Type B pancreatic cell (in vitro differentiated cells): ENCODE measurements around the gene ST6GALNAC1. TPM values are rescaled to one million over a fixed set of nuclear protein-coding genes. Genes with fewer than 3 reads are reported as not detected.

Experiments
- DNase-seq: peaks from one replicate; pipeline ENCODE4 v3.0.0; 2021; ENCODE audit warnings: mixed read lengths; ENCODE audit not compliant: unreplicated experiment; ENCODE audit errors: extremely low spot score
- H3K27ac Mint-ChIP-seq: 2 replicates; pipeline ENCODE4 v1.8.0; 2021; ENCODE audit warnings: mild to moderate bottlenecking, mixed read lengths
- H3K27me3 Mint-ChIP-seq: 2 replicates; pipeline ENCODE4 v1.8.0; 2021; ENCODE audit warnings: mixed read lengths
- H3K36me3 Mint-ChIP-seq: 2 replicates; pipeline ENCODE4 v1.8.0; 2021; ENCODE audit warnings: mixed read lengths
- H3K4me1 Mint-ChIP-seq: one replicate; pipeline ENCODE4 v1.8.0; 2021; ENCODE audit warnings: mixed read lengths; ENCODE audit not compliant: unreplicated experiment
- H3K4me3 Mint-ChIP-seq: 2 replicates; pipeline ENCODE4 v1.8.0; 2021; ENCODE audit warnings: mild to moderate bottlenecking, mixed read lengths
- H3K9me3 Mint-ChIP-seq: 2 replicates; pipeline ENCODE4 v1.8.0; 2021; ENCODE audit warnings: mixed read lengths
- total RNA-seq: library from RNA; stranded (reverse); gene quantifications from 2 replicates; pipeline ENCODE4 v1.2.1, GENCODE V29; 2021; ENCODE audit warnings: low replicate concordance
- TF ChIP-seq, protein P1 (sequence below): fragments of 200-600 bp; sonication (generic); conservative IDR thresholded peaks from 2 replicates; pipeline ENCODE4 v1.5.0; 2021; ENCODE audit warnings: antibody characterized with exemption, mild to moderate bottlenecking

ST6GALNAC1 gene
- total RNA-seq, 1 donor from 2014 or later: 10.3 TPM

DNA sequence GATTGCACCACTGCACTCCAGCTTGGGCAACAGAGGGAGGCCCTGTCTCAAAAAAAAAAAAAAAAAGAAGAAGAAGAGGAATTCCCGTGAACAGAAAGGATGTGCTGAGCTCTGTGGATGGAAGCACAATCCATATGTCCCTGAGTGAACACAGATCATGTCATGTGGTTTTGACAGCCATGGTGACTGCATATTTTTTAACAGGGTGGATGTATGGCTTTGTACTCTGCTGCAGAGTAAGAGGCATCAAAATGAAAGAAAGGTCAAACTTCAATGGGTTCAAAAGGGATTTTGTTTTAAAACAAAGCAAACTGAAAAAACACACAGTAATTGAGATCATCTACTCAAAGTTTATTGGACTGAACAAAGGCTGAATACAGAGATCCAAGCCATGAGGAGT lies 35.7 kb upstream of the ST6GALNAC1 start:
- peaks cover 4% of the 10 kb centered on the region for H3K36me3 Mint-ChIP-seq
- H3K27me3 Mint-ChIP-seq: no peaks in the 10 kb centered on the region
- no peak for DNase-seq
- peaks cover 20% of the 10 kb centered on the region for H3K4me1 Mint-ChIP-seq
- TF ChIP-seq, protein P1, sequence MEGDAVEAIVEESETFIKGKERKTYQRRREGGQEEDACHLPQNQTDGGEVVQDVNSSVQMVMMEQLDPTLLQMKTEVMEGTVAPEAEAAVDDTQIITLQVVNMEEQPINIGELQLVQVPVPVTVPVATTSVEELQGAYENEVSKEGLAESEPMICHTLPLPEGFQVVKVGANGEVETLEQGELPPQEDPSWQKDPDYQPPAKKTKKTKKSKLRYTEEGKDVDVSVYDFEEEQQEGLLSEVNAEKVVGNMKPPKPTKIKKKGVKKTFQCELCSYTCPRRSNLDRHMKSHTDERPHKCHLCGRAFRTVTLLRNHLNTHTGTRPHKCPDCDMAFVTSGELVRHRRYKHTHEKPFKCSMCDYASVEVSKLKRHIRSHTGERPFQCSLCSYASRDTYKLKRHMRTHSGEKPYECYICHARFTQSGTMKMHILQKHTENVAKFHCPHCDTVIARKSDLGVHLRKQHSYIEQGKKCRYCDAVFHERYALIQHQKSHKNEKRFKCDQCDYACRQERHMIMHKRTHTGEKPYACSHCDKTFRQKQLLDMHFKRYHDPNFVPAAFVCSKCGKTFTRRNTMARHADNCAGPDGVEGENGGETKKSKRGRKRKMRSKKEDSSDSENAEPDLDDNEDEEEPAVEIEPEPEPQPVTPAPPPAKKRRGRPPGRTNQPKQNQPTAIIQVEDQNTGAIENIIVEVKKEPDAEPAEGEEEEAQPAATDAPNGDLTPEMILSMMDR: no peak
- H3K4me3 Mint-ChIP-seq: no peak overlapping the region
- no peaks in the 10 kb centered on the region for H3K9me3 Mint-ChIP-seq
- no peak overlapping the region for H3K27ac Mint-ChIP-seq

DNA sequence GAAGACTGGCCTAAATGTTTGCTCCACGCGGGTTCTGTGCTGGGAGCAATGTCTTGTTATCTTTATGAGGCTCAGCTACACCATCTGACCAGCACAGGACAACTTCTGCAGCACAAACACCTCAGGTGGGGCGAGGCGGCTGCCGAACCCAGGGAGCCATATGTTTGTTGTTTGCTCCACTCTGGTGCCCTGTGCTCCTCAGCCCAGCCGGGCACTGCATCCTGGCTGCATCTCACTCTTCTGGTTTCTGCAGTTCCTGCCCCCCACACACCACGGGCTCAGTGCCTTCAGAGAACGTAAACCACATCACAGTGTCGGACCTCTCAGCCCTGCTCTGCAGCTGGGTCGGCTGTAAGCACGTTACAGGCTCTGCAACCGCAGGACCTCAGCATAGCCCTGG lies 34.8 kb upstream of the ST6GALNAC1 start:
- H3K4me1 Mint-ChIP-seq: peaks cover 25% of the 10 kb centered on the region

DNA sequence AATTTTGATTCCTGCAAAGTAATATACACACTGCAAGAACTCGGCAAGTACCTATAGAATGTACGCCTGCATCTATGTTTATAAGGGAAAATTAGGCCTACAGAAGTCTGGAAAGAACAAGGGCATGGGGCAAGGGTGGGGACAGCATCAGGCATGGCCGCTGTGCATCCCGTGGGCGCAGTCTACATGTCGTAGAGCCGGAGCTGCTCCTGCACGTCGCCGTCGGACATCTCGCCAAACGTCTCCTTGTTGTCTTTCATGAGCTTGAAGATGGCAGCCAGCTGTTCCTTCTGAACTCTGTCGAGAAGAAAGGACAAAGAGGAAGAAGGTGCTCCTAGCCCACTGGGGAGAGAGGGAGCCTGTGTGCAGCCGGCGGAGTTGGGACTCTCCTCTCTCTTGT lies 33.8 kb upstream of the ST6GALNAC1 start:
- Mint-ChIP-seq H3K27me3 (no peaks in the 10 kb centered on the region), H3K4me3 (no peak overlapping the region), H3K9me3 (no peaks in the 10 kb centered on the region), H3K4me1 (peaks cover 31% of the 10 kb centered on the region), H3K36me3 (peaks cover 4% of the 10 kb centered on the region), H3K27ac (no peak overlapping the region)
- no peak for DNase-seq
- TF ChIP-seq, protein P1: no peak

More for the DNA sequence above, 34.8 kb upstream of the ST6GALNAC1 start:
- Mint-ChIP-seq H3K9me3 (no peaks in the 10 kb centered on the region), H3K27ac (no peak overlapping the region), H3K4me3 (no peak overlapping the region), H3K27me3 (no peaks in the 10 kb centered on the region), H3K36me3 (peaks cover 4% of the 10 kb centered on the region)
- no peak for DNase-seq
- TF ChIP-seq, protein P1: no peak

DNA sequence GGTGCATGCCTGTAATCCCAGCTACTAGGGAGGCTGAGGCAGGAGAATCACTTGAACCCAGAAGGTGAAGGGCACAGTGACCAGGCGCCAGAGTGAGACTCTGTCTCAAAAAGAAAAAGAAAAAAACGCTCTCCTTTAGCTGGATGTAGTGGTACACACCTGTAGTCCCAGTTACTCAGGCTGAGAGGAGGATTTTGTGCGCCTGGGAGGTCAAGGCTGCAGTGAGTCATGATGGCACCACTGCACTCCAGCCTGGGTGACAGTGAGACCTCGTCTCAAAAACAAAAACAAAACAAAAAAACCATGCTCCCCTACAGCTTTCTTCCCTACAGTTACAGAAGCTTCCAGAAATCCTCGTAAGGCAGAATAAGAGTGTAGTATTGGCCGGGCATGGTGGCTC lies 33.1 kb upstream of the ST6GALNAC1 start:
- H3K27ac Mint-ChIP-seq: no peak overlapping the region

DNA sequence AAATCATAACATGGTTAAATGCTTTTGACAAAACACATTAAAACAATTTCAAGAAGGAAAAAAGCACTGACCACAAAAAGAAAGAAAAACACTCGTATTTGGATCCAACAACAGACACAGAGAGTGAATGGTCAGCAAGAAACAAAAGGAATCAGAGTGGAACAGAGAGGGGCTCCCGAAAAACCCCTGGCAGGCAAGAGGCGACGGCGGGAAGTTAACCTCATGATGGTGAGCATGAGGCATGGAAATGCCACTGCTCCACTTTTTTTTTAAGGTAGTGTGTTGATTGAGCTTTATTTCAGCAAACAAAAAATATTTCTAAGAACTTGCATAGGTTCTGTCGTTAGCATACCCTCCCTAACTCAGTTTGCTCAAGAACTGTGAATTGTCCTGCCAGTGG lies 32.1 kb upstream of the ST6GALNAC1 start:
- Mint-ChIP-seq H3K27ac (no peak overlapping the region), H3K4me1 (peaks cover 26% of the 10 kb centered on the region), H3K4me3 (no peak overlapping the region), H3K27me3 (no peaks in the 10 kb centered on the region), H3K9me3 (no peaks in the 10 kb centered on the region), H3K36me3 (no peaks in the 10 kb centered on the region)
- TF ChIP-seq, protein P1: no peak
- no peak for DNase-seq

More for the DNA sequence above, 33.1 kb upstream of the ST6GALNAC1 start:
- Mint-ChIP-seq H3K4me1 (peaks cover 26% of the 10 kb centered on the region), H3K9me3 (no peaks in the 10 kb centered on the region), H3K27me3 (no peaks in the 10 kb centered on the region), H3K4me3 (no peak overlapping the region), H3K36me3 (peaks cover 4% of the 10 kb centered on the region)
- TF ChIP-seq, protein P1: no peak
- DNase-seq: no peak

DNA sequence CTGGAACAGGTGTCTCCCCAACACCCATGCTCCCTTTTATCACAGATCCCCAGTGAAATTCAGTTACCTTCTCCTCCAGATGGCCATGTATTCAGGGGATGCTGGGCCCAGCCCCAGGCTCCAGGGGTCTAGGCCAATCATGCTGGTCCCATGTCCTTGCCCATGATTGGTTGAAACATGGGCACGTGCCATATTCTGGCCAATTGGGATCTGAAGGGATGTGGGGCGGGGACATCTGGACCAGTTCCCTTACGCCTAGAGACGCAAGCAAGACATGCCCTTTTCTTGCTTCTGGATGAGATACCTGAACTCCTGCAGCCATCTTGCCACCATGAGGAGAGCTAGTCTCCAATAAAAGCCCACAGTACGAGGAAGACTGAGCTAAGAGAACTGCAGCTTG lies 31.0 kb upstream of the ST6GALNAC1 start:
- no peak overlapping the region for H3K4me3 Mint-ChIP-seq
- TF ChIP-seq, protein P1: no peak
- no peak for DNase-seq

More for the DNA sequence above, 31.0 kb upstream of the ST6GALNAC1 start:
- Mint-ChIP-seq H3K36me3 (no peaks in the 10 kb centered on the region), H3K27ac (no peak overlapping the region), H3K27me3 (no peaks in the 10 kb centered on the region), H3K9me3 (peaks cover 6% of the 10 kb centered on the region), H3K4me1 (peaks cover 35% of the 10 kb centered on the region)
